HG03342 (cell line): ENCODE measurements around the gene EDAR.

Experiments
- ATAC-seq: cut with Tn5 transposase; IDR thresholded peaks from one replicate; pipeline ENCODE4 v1.9.1; 2021; ENCODE audit warnings: mild to moderate bottlenecking, moderate library complexity; ENCODE audit not compliant: unreplicated experiment

The EDAR gene

GRCh38 chr2:109005686-109006204 is 16.7 kb upstream of the EDAR start:
- no peak for ATAC-seq

- no peak for ATAC-seq
These were observed 12.2 kb upstream of the EDAR start for GRCh38 chr2:109001201-109001600.

GRCh38 chr2:109000738-109001137 is 11.7 kb upstream of the EDAR start:
- ATAC-seq = no peak

DNA sequence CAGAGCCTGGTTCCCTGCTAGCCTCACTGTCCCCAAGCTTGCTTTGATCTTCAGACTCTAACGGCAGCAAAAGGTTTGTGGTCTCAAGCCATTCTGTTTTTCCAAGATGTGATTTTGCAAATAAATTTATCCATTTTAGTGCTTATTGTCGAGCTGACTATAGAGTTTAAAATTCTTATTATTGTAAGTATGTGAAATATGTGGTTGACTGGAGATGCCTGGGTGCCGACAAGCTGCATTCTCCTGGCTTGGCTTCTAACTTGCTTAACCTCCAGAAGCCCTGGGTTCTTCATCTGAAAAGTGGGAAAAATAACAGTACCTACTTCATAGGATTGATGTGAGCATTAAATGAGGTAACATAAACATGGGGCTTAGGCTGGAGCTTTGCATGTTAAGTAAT is 9.9 kb upstream of the EDAR start:
- ATAC-seq = no peak

DNA sequence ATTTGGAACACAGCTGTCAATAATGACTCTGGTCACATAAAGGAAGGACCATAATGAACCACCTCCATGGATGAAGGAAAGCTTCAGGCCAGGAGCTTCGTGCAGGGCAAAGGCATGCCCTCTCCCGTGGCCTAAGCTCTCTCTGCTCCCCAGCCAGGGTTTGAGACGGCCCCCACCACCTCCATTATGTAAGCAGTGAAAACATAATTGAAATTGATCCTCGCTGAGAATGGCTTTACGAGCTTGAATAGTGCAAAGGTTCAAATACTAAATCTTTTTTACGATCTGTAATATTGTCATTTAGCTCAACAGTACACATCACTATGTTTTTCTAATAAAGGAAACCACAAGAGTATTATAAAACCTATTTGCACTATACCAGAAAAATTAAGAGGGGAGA is 5.2 kb upstream of the EDAR start:
- ATAC-seq = no peak

DNA sequence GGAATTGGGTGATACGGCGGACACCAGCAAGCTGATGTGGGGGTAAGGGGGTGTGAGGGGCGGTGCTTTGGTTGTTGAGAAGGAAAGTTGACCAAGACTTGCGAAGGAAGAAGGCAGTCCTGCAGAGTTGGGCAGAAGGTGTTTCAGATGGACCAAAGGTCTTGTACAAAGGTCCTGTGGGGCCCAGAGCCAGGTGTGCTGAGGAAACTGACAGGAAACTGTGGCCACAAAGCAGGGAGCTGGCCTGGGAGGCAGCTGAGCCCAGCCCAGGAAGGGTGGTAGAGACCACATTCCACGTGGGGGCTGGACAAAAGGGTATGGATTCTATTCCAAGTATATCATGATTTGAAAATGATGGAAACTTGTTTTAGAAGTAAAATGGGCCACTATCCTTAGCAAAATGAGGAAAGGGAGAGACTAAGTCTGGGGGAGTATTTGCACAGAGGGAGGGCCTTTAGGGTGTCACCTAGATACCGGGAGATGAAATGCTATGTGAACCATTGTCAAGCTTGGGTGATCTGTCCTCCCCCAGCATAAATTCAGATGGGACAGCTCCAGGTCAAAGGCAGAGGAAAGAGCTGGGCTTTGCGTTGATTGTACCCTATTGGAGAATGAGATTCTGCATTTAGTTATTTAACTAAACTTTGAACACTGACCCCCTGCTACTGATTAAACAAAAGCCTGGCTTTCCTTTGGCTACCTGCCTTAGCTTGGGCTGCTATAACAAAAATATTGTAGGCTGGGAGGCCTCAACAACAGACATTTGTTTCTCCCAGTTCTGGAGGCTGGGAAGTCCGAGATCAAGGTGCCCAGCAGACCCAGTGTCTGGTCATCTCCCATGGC is 4.3 kb upstream of the EDAR start:
- ATAC-seq = no peak

DNA sequence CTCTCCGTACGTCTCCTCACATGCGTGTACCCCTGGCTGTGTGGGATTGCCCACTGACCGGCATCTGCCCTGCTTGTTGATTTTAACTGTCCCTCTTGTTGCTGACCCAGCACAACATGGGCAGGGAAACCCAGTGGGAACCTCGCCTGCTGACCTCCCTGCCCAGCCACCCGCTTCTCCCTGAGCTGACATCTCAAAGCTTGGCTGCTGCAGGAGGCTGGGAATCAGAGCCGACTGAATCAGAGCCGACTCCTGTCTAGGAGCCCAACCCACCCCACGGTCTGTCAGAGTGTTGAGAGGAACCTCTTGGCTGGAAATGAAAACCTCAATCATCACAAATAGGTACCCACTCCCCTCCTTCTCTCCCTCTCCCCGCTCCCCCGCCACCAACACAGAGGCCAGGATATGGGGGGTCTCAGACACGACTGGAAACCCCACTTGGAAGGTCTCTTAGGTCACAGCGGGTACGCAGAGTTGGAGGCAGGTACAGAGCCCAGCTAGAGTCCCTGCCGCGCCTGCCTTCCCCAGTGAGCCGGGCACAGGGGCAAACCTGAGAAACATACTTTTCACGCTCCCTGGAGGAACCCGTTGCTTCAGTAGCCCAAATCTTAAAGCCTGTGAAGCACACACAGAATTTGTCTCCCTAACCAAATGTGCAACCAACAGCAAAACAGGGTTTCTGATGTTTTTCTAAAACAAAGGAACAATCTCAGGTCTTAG is 784 bp downstream of the EDAR start:
- ATAC-seq = no peak

DNA sequence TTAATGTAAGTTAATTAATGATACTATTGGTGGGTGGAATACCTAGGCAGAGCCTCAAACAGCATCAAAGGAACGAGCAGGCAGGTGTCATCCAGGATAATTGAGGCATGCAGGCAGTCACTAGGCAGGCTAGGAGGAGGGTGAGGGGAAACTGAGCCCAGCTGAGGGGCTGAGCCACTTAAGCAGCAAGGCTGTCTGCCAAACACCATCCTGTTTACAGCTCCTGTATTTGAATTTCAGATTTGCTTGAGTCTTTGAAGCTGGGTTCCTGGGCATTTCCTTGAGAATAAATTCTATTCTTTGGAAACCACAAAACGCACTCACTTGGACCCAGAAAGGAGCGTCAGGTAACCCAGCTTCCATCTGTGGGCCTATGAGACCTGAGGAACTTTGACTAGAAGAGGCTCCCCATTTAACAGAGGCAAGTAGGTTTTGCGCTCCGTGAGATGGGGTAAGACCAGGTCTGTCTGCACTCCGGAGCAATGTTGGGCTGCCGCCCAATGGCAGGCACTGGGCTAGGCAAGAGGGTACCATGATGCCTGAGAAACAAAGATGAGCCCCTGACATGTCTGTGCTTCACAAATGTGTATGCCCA is 2.0 kb downstream of the EDAR start:
- ATAC-seq = no peak

DNA sequence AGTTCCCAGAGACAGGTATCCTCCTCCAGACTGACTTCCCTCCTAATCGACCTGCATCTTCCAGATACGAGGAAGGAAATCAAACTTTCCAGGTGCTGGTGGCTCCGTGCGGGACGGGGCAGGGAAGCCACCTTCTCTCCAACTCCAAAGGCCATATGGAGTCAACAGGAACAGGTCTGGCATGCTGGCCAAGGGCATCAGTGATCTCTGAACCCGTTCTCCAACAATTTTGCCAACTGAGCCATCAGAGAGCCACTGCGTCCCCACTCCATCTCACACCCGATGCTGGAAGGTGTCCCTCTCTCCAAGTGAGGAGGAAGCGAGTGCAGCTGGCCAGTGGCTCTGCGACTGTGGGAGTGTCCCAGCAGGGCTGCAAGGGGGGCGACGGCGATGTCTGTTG is 5.4 kb downstream of the EDAR start:
- no peak for ATAC-seq

DNA sequence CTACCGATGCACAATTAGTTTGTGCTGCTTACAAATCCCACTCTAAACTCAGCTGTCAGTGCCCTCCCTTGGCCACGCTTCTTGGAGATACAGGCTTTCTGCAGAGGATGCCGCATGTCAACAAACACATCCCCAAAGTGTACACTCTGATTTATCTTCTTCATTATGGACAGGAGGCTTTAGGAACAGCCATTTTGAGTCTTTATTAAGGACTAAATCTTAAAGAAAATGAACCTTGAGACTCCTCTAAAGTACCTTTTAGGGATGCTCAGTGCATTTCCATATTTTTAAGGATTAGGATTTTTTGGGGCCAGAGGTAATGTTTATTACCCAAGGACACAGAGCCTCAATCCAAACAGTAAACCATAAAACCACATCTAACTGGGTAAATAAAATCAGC is 6.0 kb downstream of the EDAR start:
- ATAC-seq = no peak

GRCh38 chr2:108982259-108982679 is 6.8 kb downstream of the EDAR start:
- ATAC-seq = no peak

DNA sequence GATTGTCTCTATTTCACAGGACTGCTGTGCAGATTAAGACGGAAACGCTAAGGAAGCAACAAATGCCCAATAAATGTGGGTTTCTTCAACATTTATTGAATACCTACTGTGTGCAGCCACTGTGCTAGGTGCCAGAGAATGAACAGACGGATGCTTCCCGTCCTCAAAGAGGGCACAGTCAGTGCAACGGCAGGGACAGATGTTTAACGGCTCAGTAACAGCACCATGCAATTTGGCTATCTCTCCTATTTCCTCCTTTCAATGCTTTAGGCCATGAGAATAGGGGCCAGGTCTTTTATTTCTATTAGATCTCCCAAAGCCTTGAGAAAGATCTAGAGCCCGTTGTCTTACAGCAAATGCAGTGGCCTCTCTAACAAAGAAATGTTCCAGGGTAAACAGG is 7.2 kb downstream of the EDAR start:
- ATAC-seq = no peak

- no peak for ATAC-seq
These were observed 8.9 kb downstream of the EDAR start for GRCh38 chr2:108980076-108980475.

DNA sequence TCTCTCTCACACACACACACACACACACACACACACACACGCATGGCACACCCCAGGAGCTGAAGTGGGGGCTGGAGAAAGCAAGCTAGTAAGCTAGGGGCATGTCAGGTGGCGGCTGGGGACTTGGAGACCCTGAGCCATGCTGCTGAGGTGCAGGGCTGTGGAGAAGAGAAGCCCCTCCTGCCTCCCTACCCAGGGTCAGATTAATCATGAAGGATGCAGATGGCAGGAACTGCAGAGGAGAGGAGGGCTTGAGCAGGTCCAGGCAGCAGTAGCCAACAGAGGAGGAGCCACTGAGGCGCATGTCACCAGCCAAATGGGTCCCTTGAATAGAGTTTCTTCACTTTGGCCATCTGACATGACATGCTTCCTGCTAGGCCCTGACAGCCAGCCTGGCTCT is 9.6 kb downstream of the EDAR start:
- ATAC-seq = no peak

GRCh38 chr2:108978709-108979111 is 10.3 kb downstream of the EDAR start:
- ATAC-seq = no peak

- ATAC-seq = no peak
These were observed 13.2 kb downstream of the EDAR start for GRCh38 chr2:108975613-108976435.

GRCh38 chr2:108974674-108975073 is 14.3 kb downstream of the EDAR start:
- no peak for ATAC-seq

DNA sequence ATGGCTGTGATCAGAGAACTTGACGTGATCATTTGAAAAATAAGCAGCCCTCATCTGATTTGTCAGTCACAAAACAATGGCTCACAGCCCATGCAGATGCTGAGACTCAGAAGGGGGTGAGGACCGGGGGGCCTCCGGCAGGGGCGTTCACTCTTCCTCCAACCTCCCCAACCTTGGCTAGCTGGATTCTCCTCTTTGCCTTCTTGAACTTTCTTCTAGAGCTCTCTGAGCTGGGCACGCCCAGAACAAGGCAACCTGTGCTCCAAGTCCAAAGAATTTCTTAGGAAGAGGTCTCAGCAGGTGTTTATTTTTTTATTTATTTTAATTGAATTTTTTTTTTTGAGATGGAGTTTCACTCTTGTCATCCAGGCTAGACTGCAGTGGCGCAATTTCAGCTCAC is 16.4 kb downstream of the EDAR start:
- ATAC-seq = no peak

DNA sequence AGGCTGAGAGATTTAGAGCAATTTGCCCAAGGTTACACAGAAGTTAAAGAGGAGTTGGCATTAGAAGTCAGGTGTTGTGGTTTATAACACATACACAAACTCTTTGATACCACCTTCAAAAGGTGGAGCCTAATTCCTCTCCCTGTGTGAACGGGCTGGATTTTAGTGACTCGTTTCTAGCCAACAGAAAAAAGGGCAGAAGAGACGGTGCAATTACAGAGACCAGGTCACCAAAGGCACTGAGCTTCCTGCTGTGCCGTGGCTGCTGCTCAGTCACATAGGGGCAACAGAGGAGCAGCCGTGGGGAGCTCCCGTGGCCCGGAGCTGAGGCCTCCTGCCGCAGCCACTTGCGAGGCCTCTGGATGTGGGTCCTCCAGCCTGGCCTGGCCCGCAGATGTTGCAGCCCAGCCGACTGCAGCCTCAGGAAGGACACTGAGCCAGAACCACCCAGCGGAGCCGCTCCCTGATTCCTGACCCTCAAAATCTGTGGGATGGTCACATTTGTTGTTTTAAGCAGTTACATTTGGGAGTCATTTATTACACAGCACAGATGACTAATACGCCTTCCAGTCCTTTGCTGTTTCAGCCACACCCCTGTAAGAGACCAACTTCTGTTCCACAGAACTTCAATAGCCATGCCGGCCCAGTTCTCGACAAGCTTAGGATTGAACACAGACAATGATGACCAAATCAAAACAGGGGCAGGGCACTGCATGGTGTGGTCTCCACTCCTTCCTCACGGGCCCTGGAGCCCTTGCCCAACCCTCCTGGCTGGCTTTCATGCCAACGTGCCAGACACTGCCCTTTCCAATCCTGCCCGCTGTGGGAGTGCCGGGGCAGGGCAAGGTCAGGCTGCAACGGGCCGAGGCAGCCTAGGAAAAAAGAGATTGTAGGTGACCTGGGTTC is 17.1 kb downstream of the EDAR start:
- ATAC-seq = no peak

- ATAC-seq = no peak
These were observed 18.7 kb downstream of the EDAR start for GRCh38 chr2:108970369-108970768.
